ENCODE measurements around the gene THSD7B. TPM values are rescaled to one million over a fixed set of nuclear protein-coding genes. Genes with fewer than 3 reads are reported as not detected.

Gene THSD7B
- total RNA-seq, 1 donor from 2014 or later: 0.22 TPM

- H3K4me3 Mint-ChIP-seq: no peak overlapping the region
Measured at GRCh38 chr2:137420744-137421143, 655.4 kb downstream of the THSD7B start.

DNA sequence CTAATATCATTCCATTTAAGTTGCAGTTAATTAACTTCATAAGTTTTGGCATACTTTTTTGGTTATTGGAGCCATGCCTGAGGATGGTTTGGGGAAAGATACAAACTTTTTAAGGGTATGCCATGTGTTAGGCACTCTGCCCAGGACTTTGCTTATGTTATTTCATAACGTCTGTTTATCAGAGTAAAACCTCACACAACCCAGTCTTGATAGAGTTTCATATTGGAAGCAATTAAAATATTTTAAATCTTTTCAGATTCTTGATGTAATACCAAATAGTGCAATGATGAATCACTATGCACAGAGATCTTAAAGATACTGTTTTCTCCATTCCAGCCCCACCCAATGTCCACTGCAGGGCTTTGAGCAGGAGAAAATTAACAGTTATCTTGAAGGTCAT, 669.8 kb downstream of the THSD7B start:
- TF ChIP-seq CTCF (IDR thresholded peaks at IDR 0.05; ENCODE audit: unreplicated experiment): no peak

More at GRCh38 chr2:137420744-137421143, 655.4 kb downstream of the THSD7B start:
- peaks cover 25% of the 10 kb centered on the region for H3K9me3 Mint-ChIP-seq
- H3K27me3 Mint-ChIP-seq (ENCODE audit: low read depth): no peaks in the 10 kb centered on the region
- H3K36me3 Mint-ChIP-seq: peaks cover 4% of the 10 kb centered on the region
- TF ChIP-seq CTCF (IDR thresholded peaks at IDR 0.05; ENCODE audit: unreplicated experiment): no peak
- DNase-seq (ENCODE audit: low spot score in 2 of 2, unreplicated experiment in 2 of 2): no peak
- no peak overlapping the region for H3K27ac Mint-ChIP-seq
- no peaks in the 10 kb centered on the region for H3K4me1 Mint-ChIP-seq

GRCh38 chr2:137437386-137437785, 672.0 kb downstream of the THSD7B start:
- Mint-ChIP-seq H3K4me1 (peaks cover 9% of the 10 kb centered on the region), H3K27me3 (ENCODE audit: low read depth) (no peaks in the 10 kb centered on the region), H3K9me3 (no peaks in the 10 kb centered on the region), H3K36me3 (no peaks in the 10 kb centered on the region), H3K4me3 (no peak overlapping the region), H3K27ac (no peak overlapping the region)
- no peak for DNase-seq (ENCODE audit: low spot score in 2 of 2, unreplicated experiment in 2 of 2)
- no peak for TF ChIP-seq CTCF (IDR thresholded peaks at IDR 0.05; ENCODE audit: unreplicated experiment)

More for the DNA sequence above, 669.8 kb downstream of the THSD7B start:
- Mint-ChIP-seq H3K27ac (no peak overlapping the region), H3K9me3 (no peaks in the 10 kb centered on the region), H3K4me3 (no peak overlapping the region), H3K4me1 (peaks cover 3% of the 10 kb centered on the region), H3K27me3 (ENCODE audit: low read depth) (no peaks in the 10 kb centered on the region), H3K36me3 (no peaks in the 10 kb centered on the region)
- no peak for DNase-seq (ENCODE audit: low spot score in 2 of 2, unreplicated experiment in 2 of 2)

DNA sequence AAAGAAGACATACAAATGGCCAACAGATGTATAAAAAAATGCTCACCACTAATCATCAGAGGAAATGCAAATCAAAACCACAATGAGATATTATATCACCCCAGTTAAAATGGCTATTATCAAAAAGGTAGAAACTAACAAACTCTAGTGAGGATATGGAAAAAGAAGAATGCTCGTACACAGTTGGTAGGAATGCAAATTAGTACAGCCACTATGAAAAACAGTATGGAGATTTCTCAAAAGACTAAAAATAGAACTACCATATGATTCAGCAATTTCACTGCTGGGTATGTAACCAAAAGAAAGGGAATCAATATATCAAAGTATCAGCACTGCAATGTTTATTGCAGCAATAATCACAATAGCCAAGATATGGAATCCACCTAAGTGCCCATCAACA, 679.6 kb downstream of the THSD7B start:
- Mint-ChIP-seq H3K9me3 (peaks cover 10% of the 10 kb centered on the region), H3K4me3 (no peak overlapping the region), H3K4me1 (peaks cover 6% of the 10 kb centered on the region), H3K36me3 (no peaks in the 10 kb centered on the region), H3K27ac (no peak overlapping the region), H3K27me3 (ENCODE audit: low read depth) (no peaks in the 10 kb centered on the region)
- no peak for TF ChIP-seq CTCF (IDR thresholded peaks at IDR 0.05; ENCODE audit: unreplicated experiment)
- no peak for DNase-seq (ENCODE audit: low spot score in 2 of 2, unreplicated experiment in 2 of 2)

GRCh38 chr2:137449454-137449853, 684.1 kb downstream of the THSD7B start:
- no peak overlapping the region for H3K27ac Mint-ChIP-seq
- no peak for TF ChIP-seq CTCF (IDR thresholded peaks at IDR 0.05; ENCODE audit: unreplicated experiment)
- H3K27me3 Mint-ChIP-seq (ENCODE audit: low read depth): no peaks in the 10 kb centered on the region
- H3K4me1 Mint-ChIP-seq: no peaks in the 10 kb centered on the region
- H3K36me3 Mint-ChIP-seq: no peaks in the 10 kb centered on the region
- no peak for DNase-seq (ENCODE audit: low spot score in 2 of 2, unreplicated experiment in 2 of 2)
- no peak overlapping the region for H3K4me3 Mint-ChIP-seq
- peaks cover 15% of the 10 kb centered on the region for H3K9me3 Mint-ChIP-seq

DNA sequence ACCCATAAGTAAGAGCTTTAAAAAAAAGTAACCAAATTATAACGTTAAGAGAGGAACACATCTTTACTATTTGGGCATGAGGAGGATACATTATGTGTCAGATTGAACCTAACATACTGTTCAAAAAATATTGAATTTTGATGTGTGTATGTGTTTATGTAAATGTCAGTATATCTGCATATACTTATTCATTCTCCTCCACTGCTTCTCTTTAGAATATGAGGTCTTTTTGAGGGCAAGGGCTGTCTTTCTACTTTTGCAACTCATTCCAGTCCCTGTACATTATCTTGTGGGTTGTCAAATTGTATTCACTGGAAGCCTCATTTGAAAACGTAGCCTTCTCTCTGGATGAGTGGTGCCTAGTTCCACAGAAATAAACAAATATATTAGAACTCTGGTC, 689.5 kb downstream of the THSD7B start:
- Mint-ChIP-seq H3K4me3 (no peak overlapping the region), H3K27me3 (ENCODE audit: low read depth) (no peaks in the 10 kb centered on the region), H3K4me1 (peaks cover 10% of the 10 kb centered on the region), H3K9me3 (peaks cover 10% of the 10 kb centered on the region), H3K36me3 (peaks cover 6% of the 10 kb centered on the region), H3K27ac (no peak overlapping the region)
- no peak for TF ChIP-seq CTCF (IDR thresholded peaks at IDR 0.05; ENCODE audit: unreplicated experiment)
- DNase-seq (ENCODE audit: low spot score in 2 of 2, unreplicated experiment in 2 of 2): no peak

Data from mesothelial cell of epicardium (in vitro differentiated cells).